CD4-positive, alpha-beta T cell treated with Interleukin-1 beta for 1 hour (primary cell): Measurements from ENCODE around the gene PICALM.
A peak's percentile ranks its signal among the peaks of the same experiment; 100 is the strongest.
"Not testable (repeated sequence)": the region's sequence is repeated elsewhere in the genome, so short reads cannot be mapped to it uniquely, and the experiment has no call there.

Source experiments
- DNase-seq, 2 donors: peaks; one replicate each; pipeline ENCODE4 v3.0.0-alpha.2; 2020 to 2022

Gene PICALM

DNA sequence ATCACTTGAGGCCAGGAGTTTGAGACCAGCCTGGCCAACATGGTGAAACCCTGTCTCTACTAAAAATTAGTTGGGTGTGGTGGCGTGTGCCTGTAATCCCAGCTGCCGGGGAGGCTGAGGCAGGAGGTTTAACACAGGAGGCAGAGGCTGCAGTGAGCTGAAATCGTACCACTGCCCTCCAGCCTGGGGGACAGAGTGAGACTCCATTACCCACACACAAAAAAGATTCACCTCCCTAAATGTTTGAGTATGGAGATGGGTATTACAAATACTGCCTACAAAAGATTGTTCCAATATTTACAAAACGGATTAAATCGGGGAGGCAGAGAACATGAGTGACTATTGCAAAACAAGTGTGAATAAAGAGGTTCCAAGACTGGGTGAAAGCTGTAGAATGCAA lies 98.3 kb downstream of the PICALM start:
- no peak for DNase-seq

DNA sequence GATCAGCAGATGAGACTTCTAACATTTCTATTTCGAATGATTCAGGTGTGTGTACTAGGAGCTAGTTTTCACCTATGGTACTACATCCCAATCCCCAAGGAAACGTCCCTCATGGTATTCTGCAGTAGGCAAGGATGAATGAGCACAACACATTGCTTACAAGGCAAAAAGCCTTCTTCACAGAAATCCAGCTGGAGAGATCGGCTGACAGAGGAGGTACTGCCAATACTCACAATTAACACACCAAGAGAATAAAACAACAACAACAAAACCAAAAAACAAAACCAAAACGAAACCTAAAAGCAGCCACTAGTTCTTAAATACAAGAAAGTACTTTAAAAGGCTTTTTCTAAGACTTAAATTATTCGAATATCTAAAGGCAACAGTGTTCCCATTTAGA lies 101.4 kb downstream of the PICALM start:
- DNase-seq: no peak

DNA sequence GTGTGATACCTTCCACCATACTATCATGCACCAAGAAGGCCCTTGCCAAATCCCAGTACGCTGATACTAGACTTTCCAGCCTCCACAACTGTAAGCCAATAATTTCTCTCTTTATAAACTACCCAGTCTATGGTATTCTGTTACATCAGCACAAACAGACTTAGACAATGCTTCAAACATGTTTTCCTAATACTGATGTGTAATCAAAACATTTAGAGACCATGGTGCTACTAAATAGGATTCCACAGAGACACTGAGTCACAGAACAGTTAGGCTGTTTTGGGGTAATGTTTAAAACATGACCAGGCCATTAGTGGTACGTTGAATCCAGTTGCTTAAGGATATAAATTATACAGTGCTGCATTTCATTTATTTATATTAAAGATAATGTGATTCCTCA lies 103.7 kb downstream of the PICALM start:
- DNase-seq: no peak

DNA sequence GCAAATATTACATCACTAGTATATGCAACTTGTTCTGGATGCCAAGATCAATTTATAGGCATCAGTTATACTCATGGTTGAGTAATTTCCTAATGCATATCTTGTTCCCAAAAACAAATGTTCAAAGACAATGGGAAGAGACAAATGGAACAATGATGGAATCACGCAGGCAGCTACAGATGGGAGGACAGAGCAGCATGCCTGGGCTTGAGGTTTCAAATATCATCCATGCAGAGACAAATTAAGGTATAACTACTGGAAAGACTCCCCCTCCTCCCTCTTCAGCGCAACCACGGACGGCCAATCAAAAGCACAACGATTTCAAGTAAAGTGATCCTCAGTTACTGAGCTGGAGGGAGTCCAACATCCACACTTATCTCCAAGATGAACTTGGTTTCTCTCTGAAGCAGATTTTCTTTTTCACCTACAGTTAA lies 106.9 kb downstream of the PICALM start:
- DNase-seq: no peak

DNA sequence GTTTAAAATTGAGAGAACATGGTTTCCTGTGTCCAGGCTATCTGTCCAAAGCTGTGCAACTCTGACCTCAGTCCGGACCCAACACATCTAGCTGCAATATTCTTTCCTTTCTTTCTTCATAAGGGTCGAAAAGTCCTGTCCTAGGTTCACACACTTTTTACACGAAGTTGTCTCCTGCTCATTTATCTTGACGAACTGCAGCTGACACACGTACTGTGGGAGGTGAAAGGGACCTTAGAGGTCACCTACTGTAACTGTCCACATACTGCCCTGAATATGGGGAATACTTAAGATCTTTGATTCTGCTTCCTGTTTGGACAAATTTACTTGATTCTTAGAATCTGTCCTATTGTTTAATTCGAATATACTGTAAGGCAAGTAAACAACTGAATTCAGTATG lies 107.8 kb downstream of the PICALM start:
- no peak for DNase-seq

DNA sequence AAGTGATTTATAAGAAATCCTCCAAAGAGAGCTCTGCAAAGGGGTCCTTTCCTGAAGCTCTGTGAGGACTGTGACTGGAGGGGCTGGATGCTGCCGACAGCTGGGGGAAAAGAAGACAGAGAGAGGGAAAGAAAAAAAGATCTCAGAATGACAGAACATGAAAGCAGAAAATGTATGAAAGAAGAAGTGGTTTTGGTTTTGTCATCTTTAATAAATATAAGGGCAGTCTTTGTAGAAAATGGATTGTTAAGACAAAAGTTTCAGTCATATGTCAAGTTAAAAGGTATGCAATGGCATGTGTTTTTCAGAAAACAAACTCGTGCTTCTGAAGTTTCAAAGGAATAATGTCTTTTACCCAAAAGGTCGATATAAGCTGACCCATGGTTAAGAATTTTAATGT lies 108.2 kb downstream of the PICALM start:
- DNase-seq: no peak

DNA sequence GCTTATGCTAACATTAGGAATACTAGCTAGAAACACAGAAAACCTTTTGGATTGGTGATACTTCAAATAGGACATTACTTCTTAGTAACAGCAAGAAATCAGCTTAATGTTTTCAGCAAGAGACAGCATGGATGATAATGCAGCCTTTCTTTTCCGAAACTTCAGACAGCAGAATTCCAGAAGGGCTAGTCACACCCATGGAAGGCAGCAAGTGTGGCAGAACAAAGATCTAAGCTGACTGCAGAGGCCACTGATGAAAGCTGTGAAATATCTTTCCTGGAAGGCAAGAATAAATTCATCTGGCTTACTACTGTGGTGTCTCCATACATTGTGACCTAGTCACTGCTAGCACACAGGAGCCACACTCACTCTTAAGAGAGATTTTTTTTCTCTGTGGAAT lies 113.4 kb downstream of the PICALM start:
- DNase-seq: no peak

DNA sequence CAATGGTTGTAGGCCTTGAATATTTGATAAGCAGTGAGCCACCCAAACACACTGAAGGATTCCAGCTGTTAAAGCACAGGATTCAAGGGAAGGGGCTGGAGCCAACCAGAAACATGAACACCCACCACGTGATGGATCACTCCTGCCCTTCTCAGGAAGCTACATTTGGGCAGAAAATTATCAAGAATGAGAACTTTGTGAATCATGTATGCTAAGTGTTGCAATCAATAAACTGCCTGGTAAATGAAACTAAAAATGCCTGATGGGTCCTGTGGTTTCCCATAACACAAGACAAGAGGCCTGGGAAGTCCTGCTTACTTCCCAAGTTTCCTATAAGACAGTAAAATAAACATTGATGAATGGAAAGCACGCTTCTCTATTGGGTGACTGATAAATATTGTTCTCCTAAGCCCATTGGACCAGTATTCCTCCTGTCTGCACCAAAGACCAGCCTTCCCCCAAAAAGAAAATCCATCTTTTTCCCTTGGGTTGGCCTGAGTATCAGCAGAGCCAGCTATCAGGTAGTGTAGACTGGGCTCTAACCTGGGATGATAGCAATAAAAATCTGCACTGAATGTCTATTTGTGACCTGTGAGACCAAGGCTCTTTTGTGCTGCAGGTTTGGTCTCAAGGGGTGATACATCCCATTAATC lies 115.3 kb downstream of the PICALM start:
- DNase-seq: no peak

DNA sequence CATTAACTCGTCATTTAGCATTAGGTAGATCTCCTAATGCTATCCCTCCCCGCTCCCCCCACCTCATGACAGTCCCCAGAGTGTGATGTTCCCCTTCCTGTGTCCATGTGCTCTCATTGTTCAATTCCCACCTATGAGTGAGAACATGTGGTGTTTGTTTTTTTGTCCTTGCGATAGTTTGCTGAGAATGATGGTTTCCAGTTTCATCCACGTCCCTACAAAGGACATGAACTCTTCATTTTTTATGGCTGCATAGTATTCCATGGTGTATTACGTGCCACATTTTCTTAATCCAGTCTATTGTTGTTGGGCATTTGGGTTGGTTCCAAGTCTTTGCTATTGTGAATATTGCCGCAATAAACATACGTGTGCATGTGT lies 116.8 kb downstream of the PICALM start:
- not testable (repeated sequence) for DNase-seq

DNA sequence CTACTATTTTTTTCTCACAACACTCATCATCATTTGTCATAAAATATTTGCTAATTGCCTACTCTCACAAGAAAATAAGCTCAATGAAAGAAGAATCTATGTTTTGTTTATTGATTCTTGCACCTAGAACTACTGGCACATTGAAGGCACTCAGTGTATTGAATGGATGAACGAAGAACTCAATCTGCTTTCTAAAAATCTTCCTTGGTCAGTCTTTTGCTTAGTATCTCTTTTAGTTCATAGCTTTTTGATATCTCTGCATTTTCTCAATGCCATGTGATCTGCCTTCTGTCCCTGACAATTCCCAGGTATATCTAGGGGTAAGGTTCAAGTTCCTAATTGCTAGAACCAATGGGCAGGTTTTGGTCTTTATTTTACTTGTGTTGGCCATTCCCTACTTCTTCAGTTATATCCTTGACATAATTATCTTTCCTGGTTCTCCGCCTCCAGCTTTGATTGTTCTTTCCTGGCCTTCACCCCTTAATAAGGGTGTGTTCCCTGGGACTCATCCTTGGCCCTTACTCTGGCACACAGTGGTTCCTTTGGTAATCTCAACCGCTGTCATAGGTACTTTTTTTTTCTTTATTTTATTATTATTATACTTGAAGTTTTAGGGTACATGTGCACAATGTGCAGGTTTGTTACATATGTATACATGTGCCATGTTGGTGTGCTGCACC lies 117.3 kb downstream of the PICALM start:
- DNase-seq: no peak

DNA sequence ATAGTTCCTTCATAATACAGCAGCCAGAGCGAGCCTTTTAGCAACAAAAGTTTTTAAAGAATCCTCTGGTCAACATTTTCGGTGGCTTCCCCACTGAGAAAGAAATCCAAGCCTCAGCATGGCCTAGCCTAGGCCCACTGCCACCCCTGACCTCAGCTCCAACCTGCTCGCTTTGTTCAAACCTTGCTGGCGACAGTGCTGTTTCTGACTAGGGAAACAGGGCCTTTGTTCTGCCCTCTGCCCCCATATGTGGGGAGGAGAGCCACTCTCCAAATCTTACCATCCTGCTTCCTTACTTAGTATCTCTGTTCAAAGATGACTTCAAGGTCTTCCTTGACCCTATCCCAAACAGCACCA lies 117.9 kb downstream of the PICALM start:
- no peak for DNase-seq

DNA sequence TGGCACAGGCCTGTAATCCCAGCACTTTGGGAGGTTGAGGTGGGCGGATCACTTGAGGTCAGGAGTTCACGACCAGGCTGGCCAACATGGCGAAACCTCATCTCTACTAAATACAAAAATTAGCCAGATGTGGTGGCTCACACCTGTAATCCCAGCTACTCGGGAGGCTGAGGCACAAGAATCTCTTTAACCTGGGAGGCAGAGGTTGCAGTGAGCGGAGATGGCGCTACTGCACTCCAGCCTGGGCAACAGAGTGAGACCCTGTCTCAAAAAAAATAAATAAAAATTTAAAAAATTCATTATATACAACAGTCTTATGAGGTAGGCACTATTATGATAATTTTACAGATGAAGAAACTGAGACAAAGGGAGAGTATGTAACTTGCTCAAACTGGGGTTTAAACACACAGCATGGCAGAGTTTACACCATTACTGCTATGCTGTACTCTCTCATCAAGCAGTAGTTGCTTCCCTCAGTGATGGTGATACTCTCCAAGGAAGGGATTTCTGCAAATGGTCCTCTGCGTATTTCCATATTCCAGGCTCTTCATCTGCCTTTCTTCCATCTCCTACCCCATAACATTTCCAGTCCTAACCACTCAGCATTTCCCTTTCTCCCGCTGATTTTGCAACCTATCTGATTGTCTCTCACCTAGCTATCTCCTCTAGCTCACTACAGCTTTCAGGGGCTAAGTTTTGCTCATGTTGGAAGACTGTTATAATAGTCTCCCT lies 118.4 kb downstream of the PICALM start:
- no peak for DNase-seq

DNA sequence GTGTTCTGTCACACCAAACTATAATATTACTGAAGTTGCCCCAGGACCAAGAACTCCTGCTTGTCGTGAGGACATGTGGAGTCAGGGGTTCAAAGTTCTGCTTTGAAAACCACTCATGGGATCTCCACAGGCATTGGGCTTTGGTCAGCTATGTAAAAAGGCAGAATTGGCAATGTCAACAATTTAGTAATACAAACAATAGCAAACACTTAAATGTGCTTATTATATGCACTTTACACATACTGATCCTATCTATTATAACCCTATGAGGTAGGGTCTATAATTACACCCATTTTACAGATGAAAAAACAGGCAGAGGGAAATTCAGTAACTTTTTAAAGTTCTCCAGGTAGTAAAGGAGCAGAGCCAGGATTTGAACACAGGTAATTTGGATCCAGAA lies 119.1 kb downstream of the PICALM start:
- DNase-seq: no peak

DNA sequence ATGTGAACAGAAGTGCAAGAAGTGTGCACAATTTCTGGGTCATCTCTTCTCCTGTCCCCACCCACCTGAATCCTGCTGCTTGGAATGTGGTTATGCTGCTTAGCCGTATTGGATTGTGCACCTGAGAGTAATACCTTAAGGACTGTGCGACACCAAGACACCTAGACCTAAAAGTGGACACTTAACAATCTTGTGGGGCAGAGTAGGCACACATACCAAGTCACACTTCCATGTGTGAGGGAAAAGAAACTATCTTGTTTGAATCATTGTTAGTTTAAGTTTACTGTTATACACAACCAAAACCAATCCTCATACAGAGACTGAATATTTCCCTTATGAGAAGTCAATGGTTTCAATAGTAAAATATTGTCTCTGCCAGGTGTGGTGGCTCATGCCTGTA lies 120.0 kb downstream of the PICALM start:
- DNase-seq: no peak

DNA sequence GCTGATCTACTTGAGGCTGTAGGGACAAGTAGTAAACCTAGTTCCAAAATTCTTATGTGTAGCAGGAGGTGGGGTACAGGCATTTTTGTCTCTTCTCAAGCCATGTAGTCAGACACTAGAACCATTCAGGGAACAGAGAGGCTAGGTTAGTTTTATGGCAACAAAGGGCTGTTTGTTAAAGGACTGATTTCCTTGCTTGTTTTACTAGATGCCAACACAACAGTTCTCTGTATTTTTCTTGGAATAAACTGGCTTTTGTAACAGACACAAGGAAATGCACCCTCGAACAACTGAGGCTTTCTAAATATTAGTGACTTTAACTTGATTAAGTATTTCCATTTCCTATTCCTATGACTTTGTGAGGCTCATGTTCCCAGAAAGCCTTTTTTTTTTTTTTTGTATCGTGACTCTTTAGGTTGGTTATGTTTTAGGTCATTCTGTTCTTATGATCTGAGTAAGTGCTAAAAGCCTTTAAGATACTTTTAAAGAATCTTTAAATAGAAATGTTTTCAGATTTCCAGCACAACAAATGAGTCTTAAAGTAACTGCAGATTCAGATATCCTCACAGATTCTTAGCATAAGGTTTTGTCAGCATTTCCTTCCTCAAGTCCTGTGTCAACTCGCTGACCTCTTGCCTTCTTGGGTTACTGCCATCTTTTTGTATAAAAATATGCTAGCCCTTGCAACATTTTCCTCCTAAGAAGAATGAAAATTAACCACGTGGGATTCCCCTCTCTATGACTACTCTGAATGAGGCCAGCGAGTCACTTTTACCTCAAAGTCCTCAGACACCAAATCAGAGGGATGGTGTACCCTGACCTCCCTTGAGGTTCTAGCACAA lies 121.2 kb downstream of the PICALM start:
- peak in 1 of 2 donors; percentile 6 for DNase-seq

DNA sequence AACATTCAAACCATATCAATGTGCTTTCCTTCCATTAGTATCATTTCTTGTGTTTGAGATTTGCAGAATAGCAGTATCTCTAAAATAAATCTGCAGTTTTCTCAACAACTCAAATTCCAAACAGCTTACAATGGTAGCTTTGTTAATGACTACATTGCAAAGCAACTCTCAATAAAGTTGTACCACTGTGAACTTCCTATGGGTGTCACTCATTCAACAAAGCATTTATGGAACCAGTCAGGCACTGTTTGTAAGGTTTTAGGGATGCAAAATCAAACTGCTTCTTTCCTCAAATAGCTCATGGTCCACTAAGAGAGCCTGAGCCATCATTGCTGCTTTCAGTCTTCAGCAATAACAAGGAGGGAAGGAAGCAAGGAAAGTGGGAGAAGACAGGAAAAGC lies 122.7 kb downstream of the PICALM start:
- no peak for DNase-seq

DNA sequence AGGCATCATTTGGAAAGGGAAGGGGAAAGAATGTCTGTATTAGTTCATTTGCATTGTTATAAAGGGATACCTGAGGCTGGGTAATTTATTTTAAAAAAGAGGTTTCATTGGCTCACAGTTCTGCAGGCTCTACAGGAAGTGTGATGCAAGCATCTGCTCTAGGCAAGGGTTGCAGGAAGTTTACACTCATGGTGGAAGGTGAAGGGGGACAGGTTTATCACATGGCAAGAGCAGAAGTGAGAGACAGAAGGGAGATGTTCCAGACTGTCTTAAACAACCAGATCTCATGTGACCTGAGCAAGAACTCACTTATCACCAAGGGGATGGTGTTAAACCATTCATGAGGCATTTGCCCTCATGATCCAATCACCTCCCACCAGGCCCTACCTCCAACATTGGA lies 123.1 kb downstream of the PICALM start:
- no peak for DNase-seq

DNA sequence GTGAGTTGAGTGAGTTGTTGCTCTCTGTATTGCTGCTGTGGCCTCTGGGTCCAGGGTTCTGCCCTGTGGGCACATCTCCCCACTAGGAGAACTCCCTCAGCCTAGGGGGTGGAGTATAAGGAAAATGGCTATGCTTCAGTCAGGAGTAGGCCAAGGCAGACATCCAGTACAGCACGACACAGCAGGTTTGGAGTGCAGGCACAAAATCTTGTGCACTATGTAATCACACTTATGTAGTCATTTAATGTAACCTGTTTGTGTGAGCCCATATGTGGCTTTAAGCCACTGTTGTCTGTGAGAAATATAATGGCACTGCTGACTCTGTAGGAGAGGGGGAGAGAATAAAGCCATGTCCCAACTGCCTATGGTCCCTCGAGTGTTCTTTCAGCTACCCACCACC lies 123.6 kb downstream of the PICALM start:
- no peak for DNase-seq

DNA sequence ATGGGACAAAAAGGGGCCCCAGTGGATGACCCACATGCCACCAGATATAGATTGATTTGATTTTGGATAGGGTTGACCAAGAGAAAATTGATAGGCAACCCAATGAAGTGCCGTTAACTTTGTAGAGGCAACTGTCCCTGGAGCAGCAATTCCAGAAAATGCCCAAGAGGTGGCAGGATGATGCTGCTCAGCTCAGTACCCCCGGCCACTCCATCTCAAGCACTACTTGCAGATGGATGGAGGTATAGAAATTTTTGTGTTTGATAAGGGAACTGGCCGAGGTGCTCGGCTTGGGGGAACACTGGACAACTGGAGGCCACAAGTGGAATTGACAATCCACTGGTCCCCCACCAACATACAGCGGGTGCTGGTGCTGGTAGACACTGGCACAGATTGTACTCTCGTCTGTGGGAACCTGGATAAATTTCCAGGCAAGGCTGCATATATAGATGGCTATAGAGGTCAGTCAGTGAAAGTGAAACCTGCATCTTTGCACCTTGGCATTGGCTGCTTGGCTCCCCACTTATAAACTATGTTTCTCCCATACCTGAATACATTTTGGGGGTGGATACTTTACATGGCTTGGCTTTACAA lies 127.4 kb downstream of the PICALM start:
- DNase-seq: peak; percentile 14 to 28

DNA sequence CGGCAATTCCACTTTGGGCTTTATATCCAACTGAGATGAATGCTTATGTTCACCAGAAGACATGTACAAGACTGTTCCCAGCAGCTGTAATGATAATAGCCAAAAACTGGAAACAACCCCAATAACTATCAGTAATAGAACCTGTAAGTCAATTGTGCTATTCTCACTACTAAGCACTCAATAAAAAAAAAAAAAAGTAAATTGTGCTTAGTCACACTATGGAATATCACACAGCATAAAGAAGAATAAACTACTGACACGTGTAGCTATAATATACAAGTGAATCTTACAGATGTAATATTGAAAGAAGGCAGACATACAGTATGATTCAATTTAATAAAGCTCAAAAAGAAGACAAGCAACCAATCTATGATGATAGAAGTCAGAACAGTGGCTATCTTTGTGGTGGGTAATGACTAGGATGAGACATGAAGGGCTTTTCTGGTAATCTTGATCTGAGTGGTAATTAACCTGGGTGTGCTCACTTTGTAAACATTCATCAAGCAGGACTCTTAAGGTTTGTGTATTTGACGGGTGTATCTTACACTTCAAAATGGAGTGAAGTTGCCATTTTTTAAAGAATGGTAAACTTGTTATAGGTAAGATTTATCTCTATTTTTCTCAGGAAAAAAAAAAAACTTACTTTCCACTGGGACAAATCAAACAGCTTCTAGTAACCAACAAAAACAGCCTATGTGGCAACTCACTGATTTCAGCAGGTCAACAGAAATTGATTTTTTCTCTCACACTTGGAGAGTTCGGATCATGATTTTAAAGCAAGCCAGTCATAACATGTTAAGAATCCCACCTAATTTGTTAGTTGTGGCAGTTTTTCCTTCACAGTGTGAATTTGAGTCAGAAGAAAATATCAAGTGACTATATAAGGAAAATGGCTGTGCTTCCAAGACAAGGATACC lies 129.5 kb downstream of the PICALM start:
- no peak for DNase-seq

DNA sequence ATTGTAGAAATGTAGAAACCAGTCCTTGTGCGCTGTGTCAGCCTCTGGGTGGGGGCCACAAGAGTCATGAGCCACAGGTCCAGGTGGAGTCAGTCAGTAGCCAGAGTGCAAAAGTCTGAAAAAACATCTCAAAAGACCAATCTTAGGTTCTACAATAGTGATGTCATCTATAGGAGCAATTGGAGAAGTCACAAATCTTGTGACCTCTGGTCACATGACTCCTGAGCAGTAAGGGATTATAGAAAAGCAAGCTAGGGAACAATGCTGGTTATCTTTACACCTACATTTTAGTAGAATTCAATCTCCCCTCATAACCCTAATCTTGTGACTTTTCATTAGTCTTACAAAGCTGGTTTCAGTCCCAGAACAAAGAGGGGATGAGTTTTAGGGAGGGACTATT lies 131.0 kb downstream of the PICALM start:
- no peak for DNase-seq

DNA sequence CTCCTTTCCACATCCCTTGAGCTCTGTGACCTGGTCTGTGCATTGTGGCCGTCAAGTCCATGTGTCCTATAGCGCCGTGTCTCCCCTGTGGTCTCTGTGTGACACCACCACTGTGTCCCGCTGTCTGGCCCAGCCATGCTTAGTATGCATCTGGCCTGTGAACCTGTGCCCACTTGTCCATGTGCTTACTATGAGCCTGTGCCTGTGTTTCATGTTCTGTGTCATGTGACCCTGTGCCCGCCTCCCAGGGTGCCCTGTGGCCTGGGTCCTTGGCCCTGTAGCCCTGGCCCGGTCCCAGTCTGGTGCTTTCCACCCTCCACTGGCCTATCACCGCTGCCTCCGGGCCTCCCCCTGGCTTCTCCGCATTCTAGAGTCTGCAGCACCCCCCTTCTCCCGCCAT lies 133.1 kb downstream of the PICALM start:
- DNase-seq: no peak
